SK-N-DZ (cell line): ENCODE results near the gene WFDC6.

Experiments
- small RNA-seq, 2 experiments: library from RNA; depleted of rRNA; stranded (forward); fragments of <200 nt; gene quantifications; one replicate each; pipeline ENCODE3, GENCODE V24; 2014

WFDC6 gene

Small RNA genes within 50 kb of the gene (small RNA-seq; reads per million reads assigned to genes)
- gene AL031663.1 = 0 reads per million in 2 experiments
- gene HSPD1P21 = 0 reads per million in 2 experiments
- gene RNA5SP485 = 0 to 0.03 reads per million in 2 experiments
